Measurements from ENCODE around the gene DYNLL2.
A peak's percentile ranks its signal among the peaks of the same experiment; 100 is the strongest.
"Not testable (repeated sequence)": the region's sequence is repeated elsewhere in the genome, so short reads cannot be mapped to it uniquely, and the experiment has no call there.

Gene DYNLL2

DNA sequence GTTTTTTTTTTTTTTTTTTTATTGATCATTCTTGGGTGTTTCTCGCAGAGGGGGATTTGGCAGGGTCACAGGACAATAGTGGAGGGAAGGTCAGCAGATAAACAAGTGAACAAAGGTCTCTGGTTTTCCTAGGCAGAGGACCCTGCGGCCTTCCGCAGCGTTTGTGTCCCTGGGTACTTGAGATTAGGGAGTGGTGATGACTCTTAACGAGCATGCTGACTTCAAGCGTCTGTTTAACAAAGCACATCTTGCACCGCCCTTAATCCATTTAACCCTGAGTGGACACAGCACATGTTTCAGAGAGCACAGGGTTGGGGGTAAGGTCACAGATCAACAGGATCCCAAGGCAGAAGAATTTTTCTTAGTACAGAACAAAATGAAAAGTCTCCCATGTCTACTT is 10.0 kb upstream of the DYNLL2 start:
- DNase-seq, result not testable (repeated sequence)

DNA sequence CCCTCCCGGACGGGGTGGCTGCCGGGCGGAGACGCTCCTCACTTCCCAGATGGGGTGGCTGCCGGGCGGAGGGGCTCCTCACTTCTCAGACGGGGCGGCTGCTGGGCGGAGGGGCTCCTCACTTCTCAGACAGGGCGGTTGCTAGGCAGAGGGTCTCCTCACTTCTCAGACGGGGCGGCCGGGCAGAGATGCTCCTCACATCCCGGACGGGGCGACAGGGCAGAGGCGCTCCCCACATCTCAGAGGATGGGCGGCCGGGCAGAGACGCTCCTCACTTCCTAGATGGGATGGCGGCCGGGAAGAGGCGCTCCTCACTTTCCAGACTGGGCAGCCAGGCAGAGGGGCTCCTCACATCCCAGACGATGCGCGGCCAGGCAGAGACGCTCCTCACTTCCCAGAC is 8.8 kb upstream of the DYNLL2 start:
- not testable (repeated sequence) for DNase-seq

- no peak for DNase-seq
These were observed 3.8 kb upstream of the DYNLL2 start for GRCh38 chr17:58079300-58080033.

GRCh38 chr17:58081646-58082340 is 1.4 kb upstream of the DYNLL2 start:
- DNase-seq, result no peak

- no peak for DNase-seq
These were observed 814 bp upstream of the DYNLL2 start for GRCh38 chr17:58082341-58082869.

DNA sequence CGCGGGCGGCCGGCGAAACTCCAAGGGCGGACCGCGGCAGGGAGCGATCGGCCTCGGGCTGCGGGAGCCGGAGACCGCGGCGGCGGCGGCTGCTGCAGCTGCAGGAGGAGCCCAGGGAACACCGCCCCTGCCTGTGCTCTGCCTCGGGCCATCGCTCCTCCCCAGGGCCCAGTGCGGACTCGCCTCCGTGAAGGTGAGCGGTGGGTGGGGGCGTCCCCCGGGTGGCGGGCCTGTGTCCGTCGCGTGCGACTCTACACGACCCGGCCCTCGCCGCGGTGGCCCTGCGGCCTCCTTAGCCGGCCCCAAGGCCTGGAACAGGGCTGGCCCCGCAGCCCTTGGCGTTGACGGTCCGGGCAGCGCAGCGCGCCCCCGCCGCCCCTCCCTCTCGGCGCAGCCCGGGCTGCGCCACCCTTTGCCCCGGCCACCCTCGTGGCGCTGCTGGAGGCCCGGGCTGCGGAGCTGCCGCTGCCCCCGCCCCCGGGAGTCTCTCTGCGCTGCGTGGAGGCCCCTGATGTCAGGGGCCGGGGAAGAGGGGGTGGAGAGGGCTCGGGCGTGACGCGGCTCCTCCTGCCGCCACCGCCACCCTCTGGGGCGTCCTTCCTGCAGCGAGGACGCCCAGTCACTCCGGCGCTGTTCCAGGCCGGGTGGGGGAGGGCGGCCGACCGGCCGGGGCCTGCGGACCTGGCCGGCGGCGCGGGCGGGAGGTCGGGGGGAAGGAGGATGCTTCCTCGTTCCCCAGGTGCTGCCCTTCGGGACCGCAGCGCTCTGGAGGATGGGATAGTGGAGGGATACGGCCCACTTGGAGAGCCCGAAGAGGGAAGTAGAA is 485 bp downstream of the DYNLL2 start:
- peak; percentile 45 for DNase-seq

DNA sequence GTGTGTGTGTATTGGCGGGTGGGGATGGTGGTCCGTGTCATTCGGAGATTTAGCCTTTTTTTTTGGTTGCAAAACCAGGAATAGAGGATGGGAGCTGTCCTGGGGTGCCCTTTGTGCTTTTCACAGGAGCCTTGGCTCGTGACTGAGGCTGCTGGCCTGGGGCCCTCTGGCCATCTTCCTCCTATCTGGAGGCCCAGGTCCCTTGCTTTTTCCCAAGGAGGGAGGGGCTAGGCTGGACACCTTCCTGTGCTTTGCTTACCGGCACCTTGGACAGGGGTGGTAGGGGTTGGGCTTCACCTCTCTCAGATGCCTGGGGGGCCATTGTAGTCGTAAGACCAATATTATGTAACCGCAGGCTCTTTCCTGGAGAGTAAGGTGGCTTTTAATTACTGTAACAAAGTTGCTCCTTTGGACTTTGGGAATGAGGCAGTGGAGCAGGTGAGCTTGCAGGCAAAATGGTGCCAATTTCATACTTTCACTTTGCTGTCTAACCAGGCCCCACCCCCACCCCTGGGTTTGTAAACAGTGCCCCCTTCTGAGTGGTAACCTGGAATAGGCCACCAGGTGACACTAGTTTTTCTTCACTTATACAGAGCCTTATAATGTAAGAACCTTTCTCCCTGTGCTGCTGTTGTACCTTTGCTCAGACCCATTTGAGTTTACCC is 1.2 kb downstream of the DYNLL2 start:
- peak; percentile 23 for DNase-seq

DNA sequence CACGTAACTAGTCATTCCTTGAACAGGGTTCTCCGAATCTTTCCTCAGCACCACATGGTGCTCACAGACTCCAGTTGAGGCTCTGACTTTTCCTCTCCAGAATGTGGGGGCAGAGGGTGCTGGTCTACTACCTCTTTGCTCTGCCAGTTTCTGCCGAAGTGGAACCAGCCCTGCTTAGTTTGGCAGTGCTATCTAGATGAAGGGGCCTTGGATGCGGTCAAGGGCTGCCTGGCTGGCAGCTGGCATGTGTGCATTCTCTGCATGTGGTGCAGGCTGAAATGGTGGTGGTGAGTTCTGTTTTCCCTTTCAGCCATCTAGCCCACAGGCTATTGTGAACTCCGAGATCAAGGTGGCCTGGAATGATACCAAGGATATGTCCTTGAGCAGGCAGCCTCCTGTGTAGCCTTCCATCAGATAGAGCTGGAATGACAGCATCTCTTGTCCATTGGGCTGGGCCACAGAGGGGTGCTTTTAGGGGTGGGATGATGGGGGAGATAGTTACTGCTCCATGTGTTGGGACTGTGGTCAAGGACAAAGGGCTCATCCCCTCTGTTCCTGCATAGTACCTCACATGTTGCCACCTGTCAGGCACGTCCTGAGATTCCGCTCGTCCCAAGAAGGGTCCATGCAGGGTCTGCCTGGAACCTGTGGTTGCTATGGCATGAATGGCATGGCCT is 2.0 kb downstream of the DYNLL2 start:
- DNase-seq, result no peak

DNA sequence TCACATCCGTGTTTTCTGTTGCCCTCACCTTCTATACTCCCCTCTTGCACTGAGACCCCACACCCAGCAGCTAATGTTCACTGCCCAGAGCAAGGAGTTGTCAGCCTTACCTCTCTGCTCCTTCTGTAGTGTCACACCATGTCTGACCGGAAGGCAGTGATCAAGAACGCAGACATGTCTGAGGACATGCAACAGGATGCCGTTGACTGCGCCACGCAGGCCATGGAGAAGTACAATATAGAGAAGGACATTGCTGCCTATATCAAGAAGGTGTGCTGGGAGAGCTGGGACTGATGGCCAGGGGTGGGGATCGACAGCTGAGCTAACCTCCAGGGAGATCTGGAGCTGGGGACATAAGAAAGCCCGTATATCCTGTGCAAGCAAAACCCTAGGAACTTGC is 3.7 kb downstream of the DYNLL2 start:
- no peak for DNase-seq

GRCh38 chr17:58088624-58089023 is 5.4 kb downstream of the DYNLL2 start:
- DNase-seq, result no peak

- DNase-seq, result no peak
These were observed 5.9 kb downstream of the DYNLL2 start for GRCh38 chr17:58089111-58089510.

GRCh38 chr17:58091024-58091567 is 7.9 kb downstream of the DYNLL2 start:
- DNase-seq, result no peak

DNA sequence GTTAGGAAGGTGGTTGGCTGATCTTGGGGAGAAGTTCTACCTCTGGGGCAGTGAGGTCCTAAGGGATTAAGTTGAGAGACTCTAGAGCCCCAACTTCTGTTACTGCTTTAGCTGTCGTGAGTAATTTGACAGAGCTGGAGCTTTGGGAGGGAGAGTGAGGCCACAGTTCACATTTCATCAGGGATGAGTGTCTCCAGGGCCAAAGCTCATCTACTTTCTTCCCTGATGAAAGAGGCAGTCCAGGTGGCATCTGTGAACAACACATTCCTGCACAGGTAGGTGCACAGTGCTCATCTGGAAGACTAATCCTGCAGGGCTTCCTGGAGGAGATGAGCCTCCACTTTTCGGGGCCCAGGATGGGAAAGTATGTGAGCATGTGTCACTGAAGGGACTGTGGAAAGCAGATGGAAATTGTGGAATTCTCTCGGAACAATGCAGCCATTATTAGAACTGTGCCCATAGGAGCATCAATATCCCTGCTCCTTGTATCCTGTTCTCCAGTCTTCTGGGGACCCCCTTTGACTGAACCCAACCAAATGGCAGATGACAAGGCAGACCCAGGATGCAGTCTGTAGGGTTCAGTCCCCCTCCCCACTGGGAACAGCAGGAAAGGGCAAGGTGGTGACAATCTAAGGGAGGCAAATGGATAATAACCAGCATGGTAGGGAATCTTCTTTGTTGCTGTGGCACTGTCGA is 9.0 kb downstream of the DYNLL2 start:
- no peak for DNase-seq

DNA sequence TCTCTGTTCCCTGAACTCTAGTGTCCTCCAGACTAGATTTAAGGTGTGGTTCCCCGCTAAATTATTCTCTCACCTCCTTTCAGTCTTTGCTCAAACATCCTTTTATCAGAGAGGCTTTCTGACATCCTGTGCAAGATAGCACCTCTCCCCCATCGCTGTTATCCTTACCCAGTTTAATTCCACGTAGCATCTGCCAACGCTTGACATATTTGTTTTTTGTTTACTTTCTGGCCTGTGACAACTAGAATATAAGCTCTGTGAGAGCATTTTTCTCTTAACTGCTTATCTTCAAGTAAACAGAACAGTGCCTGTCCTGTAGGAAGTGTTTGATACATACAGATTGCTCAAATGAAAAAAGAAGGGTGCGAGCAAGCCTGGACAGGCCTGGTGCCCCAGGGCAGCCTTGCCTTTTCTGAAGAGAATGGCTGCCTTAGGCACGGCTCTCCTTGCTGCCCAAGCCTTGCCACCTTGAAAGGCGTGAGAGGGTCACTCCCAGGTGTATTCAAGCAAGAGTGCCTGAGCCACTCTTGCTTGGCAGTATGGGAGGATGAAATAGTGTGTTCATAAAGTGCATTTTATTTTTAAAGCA is 9.7 kb downstream of the DYNLL2 start:
- no peak for DNase-seq

DNA sequence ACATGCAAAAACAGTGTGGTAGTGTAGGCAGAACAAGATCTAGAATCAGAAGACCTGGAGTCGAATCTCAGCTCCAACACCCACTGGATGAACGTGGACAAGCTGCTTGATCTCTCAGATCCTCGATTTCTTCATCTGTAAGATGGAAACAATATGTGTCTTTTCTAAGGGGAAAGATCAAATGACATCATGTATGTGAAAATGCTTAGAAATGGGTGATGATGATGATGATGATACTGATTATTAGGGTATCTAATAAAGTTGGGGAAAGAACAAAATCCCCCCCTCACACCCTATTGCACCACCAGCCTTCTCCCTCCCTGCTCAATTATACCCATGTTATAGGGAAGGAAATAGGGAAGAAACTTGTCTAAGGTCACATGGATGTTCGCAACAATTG is 10.9 kb downstream of the DYNLL2 start:
- DNase-seq, result no peak

- DNase-seq, result no peak
These were observed 13.7 kb downstream of the DYNLL2 start for GRCh38 chr17:58096892-58097291.

GRCh38 chr17:58097384-58098088 is 14.3 kb downstream of the DYNLL2 start:
- no peak for DNase-seq

DNA sequence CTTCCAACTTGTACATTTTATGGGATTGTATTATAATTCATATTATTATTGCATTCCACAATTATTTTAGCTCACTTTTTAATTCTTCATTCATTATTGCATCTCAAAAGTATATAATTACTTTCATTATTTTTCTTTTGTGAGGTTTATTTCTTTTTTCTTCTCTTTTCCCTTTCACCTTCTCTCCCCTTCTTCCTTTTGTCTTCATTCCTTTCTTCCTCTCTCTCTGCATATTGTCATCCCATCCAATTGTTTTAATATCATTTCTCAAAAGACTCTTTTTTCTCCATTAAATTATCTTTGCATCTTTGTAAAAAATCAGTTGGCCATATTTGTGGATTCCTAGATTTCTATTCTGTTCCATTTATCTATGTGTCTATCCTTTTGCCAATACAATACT is 17.3 kb downstream of the DYNLL2 start:
- no peak for DNase-seq

GRCh38 chr17:58101898-58102297 is 18.7 kb downstream of the DYNLL2 start:
- not testable (repeated sequence) for DNase-seq

GRCh38 chr17:58105093-58105492 is 21.9 kb downstream of the DYNLL2 start:
- DNase-seq, result no peak
